Measurements from ENCODE around the gene CXCL14. TPM values are rescaled to one million over a fixed set of nuclear protein-coding genes. Genes with fewer than 3 reads are reported as not detected.

CXCL14 gene
- total RNA-seq, 1 experiment from 2014 or later: not detected

- ChIA-PET POLR2A (ENCODE audit: unreplicated experiment) (no interaction called here), CTCF (no interaction called here)
- no peaks in the 10 kb centered on the region for H3K9me3 ChIP-seq (ENCODE audit: insufficient read depth, low read depth)
- H3K36me3 ChIP-seq (ENCODE audit: low read depth): no peaks in the 10 kb centered on the region
- no peak overlapping the region for H3K4me2 ChIP-seq
- H3K27me3 ChIP-seq (ENCODE audit: insufficient read depth, low read depth): peaks cover 78% of the 10 kb centered on the region
- no peaks in the 10 kb centered on the region for H3K79me2 ChIP-seq (ENCODE audit: low read depth)
- no peak overlapping the region for H2AFZ ChIP-seq
- no peaks in the 10 kb centered on the region for H4K20me1 ChIP-seq (ENCODE audit: insufficient read depth)
- H3F3A ChIP-seq (ENCODE audit: insufficient read depth, low read depth): no peaks in the 10 kb centered on the region
- intact Hi-C loops (cut with micrococcal nuclease; ENCODE audit: unreplicated experiment): no loop called here
- H3K4me1 ChIP-seq (replicated peaks; ENCODE audit: insufficient read depth): no peaks in the 10 kb centered on the region
- BruUV-seq (replicated peaks): no TSS peak
- no peaks in the 10 kb centered on the region for H3K9me2 ChIP-seq (ENCODE audit: insufficient read depth)
- TF ChIP-seq EZH2 (IDR thresholded peaks at IDR 0.05; ENCODE audit: low read depth) (no peak), CTCF (conservative IDR thresholded peaks at IDR 0.05) (no peak)
- DNase-seq: no peak
- no peak overlapping the region for H3K27ac ChIP-seq
- H3K4me3 ChIP-seq: no peak overlapping the region
Measured at GRCh38 chr5:135576075-135576599, 2.7 kb downstream of the CXCL14 start.

GRCh38 chr5:135574493-135574892, 4.3 kb downstream of the CXCL14 start:
- no peak overlapping the region for H2AFZ ChIP-seq
- H3K4me2 ChIP-seq: no peak overlapping the region
- no peaks in the 10 kb centered on the region for H3F3A ChIP-seq (ENCODE audit: insufficient read depth, low read depth)
- BruUV-seq (replicated peaks): no TSS peak
- no peak overlapping the region for H3K4me3 ChIP-seq
- intact Hi-C loops (cut with micrococcal nuclease; ENCODE audit: unreplicated experiment): no loop called here
- DNase-seq: no peak
- H3K79me2 ChIP-seq (ENCODE audit: low read depth): no peaks in the 10 kb centered on the region
- ChIA-PET CTCF (no interaction called here), POLR2A (ENCODE audit: unreplicated experiment) (no interaction called here)
- no peaks in the 10 kb centered on the region for H4K20me1 ChIP-seq (ENCODE audit: insufficient read depth)
- no peak overlapping the region for H3K27ac ChIP-seq
- H3K36me3 ChIP-seq (ENCODE audit: low read depth): no peaks in the 10 kb centered on the region
- no peaks in the 10 kb centered on the region for H3K4me1 ChIP-seq (replicated peaks; ENCODE audit: insufficient read depth)
- H3K9me2 ChIP-seq (ENCODE audit: insufficient read depth): no peaks in the 10 kb centered on the region
- H3K27me3 ChIP-seq (ENCODE audit: insufficient read depth, low read depth): peaks cover 72% of the 10 kb centered on the region
- no peaks in the 10 kb centered on the region for H3K9me3 ChIP-seq (ENCODE audit: insufficient read depth, low read depth)
- TF ChIP-seq EZH2 (IDR thresholded peaks at IDR 0.05; ENCODE audit: low read depth) (no peak), CTCF (conservative IDR thresholded peaks at IDR 0.05) (no peak)

- intact Hi-C loops (cut with micrococcal nuclease; ENCODE audit: unreplicated experiment): no loop called here
- CTCF ChIA-PET: no interaction called here
Measured at GRCh38 chr5:135571902-135572301, 6.9 kb downstream of the CXCL14 start.

More at GRCh38 chr5:135571902-135572301, 6.9 kb downstream of the CXCL14 start:
- Histone ChIP-seq H3K9me3 (ENCODE audit: insufficient read depth, low read depth) (no peaks in the 10 kb centered on the region), H4K20me1 (ENCODE audit: insufficient read depth) (no peaks in the 10 kb centered on the region), H3K36me3 (ENCODE audit: low read depth) (no peaks in the 10 kb centered on the region), H2AFZ (no peak overlapping the region), H3F3A (ENCODE audit: insufficient read depth, low read depth) (no peaks in the 10 kb centered on the region), H3K4me1 (replicated peaks; ENCODE audit: insufficient read depth) (no peaks in the 10 kb centered on the region), H3K9me2 (ENCODE audit: insufficient read depth) (no peaks in the 10 kb centered on the region), H3K27ac (no peak overlapping the region), H3K4me3 (no peak overlapping the region), H3K79me2 (ENCODE audit: low read depth) (no peaks in the 10 kb centered on the region), H3K4me2 (no peak overlapping the region), H3K27me3 (ENCODE audit: insufficient read depth, low read depth) (peaks cover 67% of the 10 kb centered on the region)
- TF ChIP-seq CTCF (conservative IDR thresholded peaks at IDR 0.05): no peak
- TF ChIP-seq EZH2 (IDR thresholded peaks at IDR 0.05; ENCODE audit: low read depth): no peak
- POLR2A ChIA-PET (ENCODE audit: unreplicated experiment): no interaction called here
- BruUV-seq (replicated peaks): no TSS peak
- no peak for DNase-seq

All from PC-9 (cell line).